ENCODE data around the gene NADSYN1.

Gene NADSYN1

DNA sequence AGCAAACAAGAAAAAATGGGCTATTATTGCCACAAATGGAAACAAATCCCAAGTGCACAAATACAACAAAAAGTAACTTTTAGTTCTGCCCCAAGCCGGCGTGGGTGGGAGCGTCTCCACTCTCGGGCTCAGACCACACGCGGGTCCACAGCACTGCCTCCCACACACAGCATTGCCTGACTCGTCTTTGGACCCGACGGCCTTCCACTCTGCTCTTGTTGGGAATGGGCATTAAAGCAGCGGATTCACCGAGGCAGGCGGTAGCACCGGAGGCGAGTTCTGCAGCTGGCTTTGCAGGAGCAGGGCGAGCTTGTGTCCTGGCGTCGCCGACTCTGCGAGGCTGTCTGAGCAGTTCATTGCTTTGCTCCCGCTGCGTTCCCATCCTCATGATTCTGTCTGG lies 23.0 kb downstream of the NADSYN1 start:
- H3K4me3 ChIP-seq (replicated peaks in 1 of 2; ENCODE audit: low read depth in 2 of 2, low read length in 2 of 2), result no peak overlapping the region
- DNase-seq (ENCODE audit: low read depth in 2 of 2), result no peak
- TF ChIP-seq, protein P1, sequence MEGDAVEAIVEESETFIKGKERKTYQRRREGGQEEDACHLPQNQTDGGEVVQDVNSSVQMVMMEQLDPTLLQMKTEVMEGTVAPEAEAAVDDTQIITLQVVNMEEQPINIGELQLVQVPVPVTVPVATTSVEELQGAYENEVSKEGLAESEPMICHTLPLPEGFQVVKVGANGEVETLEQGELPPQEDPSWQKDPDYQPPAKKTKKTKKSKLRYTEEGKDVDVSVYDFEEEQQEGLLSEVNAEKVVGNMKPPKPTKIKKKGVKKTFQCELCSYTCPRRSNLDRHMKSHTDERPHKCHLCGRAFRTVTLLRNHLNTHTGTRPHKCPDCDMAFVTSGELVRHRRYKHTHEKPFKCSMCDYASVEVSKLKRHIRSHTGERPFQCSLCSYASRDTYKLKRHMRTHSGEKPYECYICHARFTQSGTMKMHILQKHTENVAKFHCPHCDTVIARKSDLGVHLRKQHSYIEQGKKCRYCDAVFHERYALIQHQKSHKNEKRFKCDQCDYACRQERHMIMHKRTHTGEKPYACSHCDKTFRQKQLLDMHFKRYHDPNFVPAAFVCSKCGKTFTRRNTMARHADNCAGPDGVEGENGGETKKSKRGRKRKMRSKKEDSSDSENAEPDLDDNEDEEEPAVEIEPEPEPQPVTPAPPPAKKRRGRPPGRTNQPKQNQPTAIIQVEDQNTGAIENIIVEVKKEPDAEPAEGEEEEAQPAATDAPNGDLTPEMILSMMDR (IDR thresholded peaks at IDR 0.05; ENCODE audit: low read depth, low read length), result no peak

GRCh38 chr11:71476926-71477640 lies 24.1 kb downstream of the NADSYN1 start:
- TF ChIP-seq, protein P1 (IDR thresholded peaks at IDR 0.05; ENCODE audit: low read depth, low read length), result no peak
- H3K4me3 ChIP-seq (replicated peaks in 1 of 2; ENCODE audit: low read depth in 2 of 2, low read length in 2 of 2), result no peak overlapping the region
- DNase-seq (ENCODE audit: low read depth in 2 of 2), result no peak

- TF ChIP-seq, protein P1 (IDR thresholded peaks at IDR 0.05; ENCODE audit: low read depth, low read length), result no peak
- H3K4me3 ChIP-seq (replicated peaks in 1 of 2; ENCODE audit: low read depth in 2 of 2, low read length in 2 of 2), result no peak overlapping the region
- no peak for DNase-seq (ENCODE audit: low read depth in 2 of 2)
Observed at GRCh38 chr11:71477641-71478527, 24.9 kb downstream of the NADSYN1 start.

GRCh38 chr11:71478528-71478840 lies 25.5 kb downstream of the NADSYN1 start:
- no peak overlapping the region for H3K4me3 ChIP-seq (replicated peaks in 1 of 2; ENCODE audit: low read depth in 2 of 2, low read length in 2 of 2)
- no peak for DNase-seq (ENCODE audit: low read depth in 2 of 2)
- TF ChIP-seq, protein P1 (IDR thresholded peaks at IDR 0.05; ENCODE audit: low read depth, low read length), result no peak

DNA sequence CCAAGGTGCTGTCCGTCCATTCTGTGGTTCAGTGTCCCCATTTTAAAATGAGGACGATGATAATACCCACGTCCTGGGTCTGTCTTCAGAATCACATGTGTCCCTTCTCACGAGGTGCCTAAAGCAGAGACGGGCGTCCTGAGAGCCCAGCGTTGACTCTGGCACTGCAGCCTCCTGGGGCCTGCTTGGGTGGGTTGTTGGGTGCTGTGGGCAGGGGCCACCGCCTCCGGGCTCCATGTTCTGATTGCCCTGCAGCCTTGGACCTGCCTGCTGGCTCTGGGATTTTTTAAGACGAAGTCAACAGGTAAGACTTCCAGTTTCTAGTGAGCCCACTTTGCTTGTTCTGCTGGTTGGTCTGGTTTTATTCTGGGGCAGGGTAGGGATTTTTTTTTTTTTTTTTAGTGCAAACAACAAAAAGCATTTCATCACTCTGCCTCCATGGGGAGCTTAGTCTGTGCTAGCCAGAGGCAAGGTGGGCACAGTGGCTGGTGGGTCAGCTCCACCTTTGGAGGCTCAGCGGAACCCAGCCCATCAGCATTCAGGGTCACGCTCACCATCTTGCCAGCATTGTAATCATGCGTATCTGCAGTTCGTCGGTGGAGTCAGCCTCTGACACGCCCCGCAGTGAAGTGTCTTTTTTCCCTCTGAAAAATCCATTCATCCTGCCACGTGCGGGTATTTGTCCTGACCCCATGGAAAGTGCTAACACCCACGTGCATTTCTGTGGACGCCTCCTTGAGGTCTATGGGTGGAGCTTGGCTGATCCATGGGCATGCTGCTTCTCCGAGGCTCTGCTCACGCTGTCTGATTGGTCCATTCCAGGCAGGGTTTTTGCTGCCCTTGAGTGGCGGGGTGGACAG lies 28.3 kb downstream of the NADSYN1 start:
- TF ChIP-seq, protein P1 (IDR thresholded peaks at IDR 0.05; ENCODE audit: low read depth, low read length), result no peak
- no peak for DNase-seq (ENCODE audit: low read depth in 2 of 2)
- no peak overlapping the region for H3K4me3 ChIP-seq (replicated peaks in 1 of 2; ENCODE audit: low read depth in 2 of 2, low read length in 2 of 2)

GRCh38 chr11:71482216-71482615 lies 29.2 kb downstream of the NADSYN1 start:
- DNase-seq (ENCODE audit: low read depth in 2 of 2), result no peak
- TF ChIP-seq, protein P1 (IDR thresholded peaks at IDR 0.05; ENCODE audit: low read depth, low read length), result no peak
- no peak overlapping the region for H3K4me3 ChIP-seq (replicated peaks in 1 of 2; ENCODE audit: low read depth in 2 of 2, low read length in 2 of 2)

Measured in cardiac fibroblast (primary cell).